SHP77 treated with DMSO at 0.1 percent for 48 hours (cell line): ENCODE data around the gene FBXL13.
"Not testable (repeated sequence)": the region's sequence is repeated elsewhere in the genome, so short reads cannot be mapped to it uniquely, and the experiment has no call there.

Experiments used
- DNase-seq: peaks from one replicate; lab custom pipeline; 2025; lab: John Stamatoyannopoulos, UW

FBXL13 gene

GRCh38 chr7:103079836-103080235 lies 5.2 kb upstream of the FBXL13 start:
- DNase-seq = no peak

GRCh38 chr7:103078226-103078625 lies 3.6 kb upstream of the FBXL13 start:
- not testable (repeated sequence) for DNase-seq

GRCh38 chr7:103077318-103077717 lies 2.7 kb upstream of the FBXL13 start:
- no peak for DNase-seq

- DNase-seq = no peak
These were observed 2.2 kb upstream of the FBXL13 start for GRCh38 chr7:103076764-103077163.

- DNase-seq = peak; percentile 12
These were observed 832 bp upstream of the FBXL13 start for GRCh38 chr7:103075337-103075918.

GRCh38 chr7:103073989-103074518 lies 542 bp downstream of the FBXL13 start:
- no peak for DNase-seq

- DNase-seq = no peak
These were observed 3.6 kb downstream of the FBXL13 start for GRCh38 chr7:103071000-103071399.

GRCh38 chr7:103068414-103069403 lies 5.9 kb downstream of the FBXL13 start:
- no peak for DNase-seq

- no peak for DNase-seq
These were observed 8.9 kb downstream of the FBXL13 start for GRCh38 chr7:103065667-103066066.

- no peak for DNase-seq
These were observed 10.7 kb downstream of the FBXL13 start for GRCh38 chr7:103063895-103064294.

GRCh38 chr7:103059471-103059870 lies 15.1 kb downstream of the FBXL13 start:
- DNase-seq = no peak

GRCh38 chr7:103058122-103058521 lies 16.5 kb downstream of the FBXL13 start:
- no peak for DNase-seq

GRCh38 chr7:103056006-103056405 lies 18.6 kb downstream of the FBXL13 start:
- not testable (repeated sequence) for DNase-seq

GRCh38 chr7:103051519-103051918 lies 23.1 kb downstream of the FBXL13 start:
- DNase-seq = no peak

- DNase-seq = no peak
These were observed 25.8 kb downstream of the FBXL13 start for GRCh38 chr7:103048833-103049232.

- not testable (repeated sequence) for DNase-seq
These were observed 32.8 kb downstream of the FBXL13 start for GRCh38 chr7:103041815-103042214.

GRCh38 chr7:103037823-103038739 lies 36.5 kb downstream of the FBXL13 start:
- peak; percentile 29 for DNase-seq

GRCh38 chr7:103037476-103037822 lies 37.1 kb downstream of the FBXL13 start:
- DNase-seq = no peak

- DNase-seq = not testable (repeated sequence)
These were observed 40.3 kb downstream of the FBXL13 start for GRCh38 chr7:103034318-103034717.

GRCh38 chr7:103031781-103032180 lies 42.8 kb downstream of the FBXL13 start:
- no peak for DNase-seq

GRCh38 chr7:103031024-103031423 lies 43.6 kb downstream of the FBXL13 start:
- DNase-seq = no peak

GRCh38 chr7:103025341-103025740 lies 49.3 kb downstream of the FBXL13 start:
- DNase-seq = no peak
